GM19324 (cell line): ENCODE results near the gene FBXO28.

ENCODE experiments used
- ATAC-seq: cut with Tn5 transposase; IDR thresholded peaks from one replicate; pipeline ENCODE4 v1.9.1; 2021; ENCODE audit warnings: mild to moderate bottlenecking, moderate library complexity; ENCODE audit not compliant: unreplicated experiment, low FRiP score

The FBXO28 gene

GRCh38 chr1:224149709-224150108, 35.8 kb downstream of the FBXO28 start:
- ATAC-seq = no peak

DNA sequence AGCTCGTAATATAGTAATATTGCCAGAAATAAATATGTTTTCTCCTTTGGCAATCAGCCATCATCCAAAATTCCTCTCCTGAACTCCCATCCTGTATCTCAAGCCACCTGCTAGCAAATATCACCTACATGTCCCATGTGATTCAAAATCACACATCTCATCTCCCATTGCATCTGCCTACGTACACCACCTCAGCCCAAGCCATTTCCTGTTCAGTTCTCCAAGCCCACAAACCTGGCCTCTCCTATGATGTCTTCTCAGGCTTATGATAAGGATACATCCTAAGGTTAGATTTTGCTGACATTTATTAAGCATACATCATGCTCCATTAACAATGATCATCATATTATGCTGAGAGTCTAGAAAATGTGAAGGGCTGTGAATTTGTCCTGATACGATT, 37.2 kb downstream of the FBXO28 start:
- no peak for ATAC-seq

GRCh38 chr1:224157316-224157715, 43.4 kb downstream of the FBXO28 start:
- no peak for ATAC-seq

GRCh38 chr1:224159541-224159940, 45.6 kb downstream of the FBXO28 start:
- ATAC-seq = no peak

GRCh38 chr1:224160171-224160682, 46.3 kb downstream of the FBXO28 start:
- no peak for ATAC-seq

GRCh38 chr1:224162768-224163167, 48.9 kb downstream of the FBXO28 start:
- ATAC-seq = no peak

DNA sequence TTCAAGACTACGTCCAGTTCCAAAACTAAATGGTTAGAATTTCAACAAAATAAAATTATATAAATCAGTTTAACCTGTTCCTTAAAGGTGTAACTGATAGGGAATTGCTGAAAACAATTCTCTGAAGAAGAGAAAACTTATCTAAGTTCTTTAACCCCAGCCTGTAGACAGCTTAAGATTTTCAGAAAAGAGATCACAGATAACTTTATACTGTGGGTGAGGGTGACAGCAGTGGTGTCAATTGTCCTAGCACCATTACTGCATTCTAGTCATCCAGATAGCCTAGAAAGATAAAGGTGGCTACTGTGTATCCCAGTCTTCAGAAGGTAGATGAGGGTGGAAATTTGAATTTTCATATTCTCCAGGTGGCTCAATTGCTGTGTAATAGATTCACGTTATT, 49.4 kb downstream of the FBXO28 start:
- no peak for ATAC-seq

- ATAC-seq = peak; percentile 80
Measured at GRCh38 chr1:224168859-224169380, 55.0 kb downstream of the FBXO28 start.

DNA sequence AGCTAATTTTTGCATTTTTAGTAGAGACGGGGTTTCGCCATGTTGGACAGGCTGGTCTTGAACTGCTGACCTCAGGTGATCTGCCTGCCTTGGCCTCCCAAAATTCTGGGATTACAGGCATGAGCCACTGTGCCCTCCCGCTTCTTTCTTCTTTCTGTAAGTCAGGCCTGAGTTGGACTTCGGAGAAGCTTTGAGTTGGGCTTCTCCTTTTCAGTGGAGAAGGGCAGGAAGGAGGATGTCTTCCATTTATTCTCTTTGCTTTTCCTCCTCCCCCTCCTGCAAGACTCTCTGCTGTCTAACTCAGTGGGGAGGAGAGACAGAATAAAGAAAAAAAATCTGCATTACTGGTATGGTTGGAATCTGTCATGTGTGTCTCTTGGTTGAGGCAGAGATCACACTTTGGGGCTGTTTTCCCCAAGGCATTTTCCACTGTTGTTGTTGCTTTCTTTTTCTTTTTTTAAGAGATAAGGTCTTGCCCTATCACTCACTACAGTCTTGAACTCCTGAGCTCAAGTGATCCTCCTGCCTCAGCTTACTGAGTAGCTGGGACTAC, 55.9 kb downstream of the FBXO28 start:
- no peak for ATAC-seq

DNA sequence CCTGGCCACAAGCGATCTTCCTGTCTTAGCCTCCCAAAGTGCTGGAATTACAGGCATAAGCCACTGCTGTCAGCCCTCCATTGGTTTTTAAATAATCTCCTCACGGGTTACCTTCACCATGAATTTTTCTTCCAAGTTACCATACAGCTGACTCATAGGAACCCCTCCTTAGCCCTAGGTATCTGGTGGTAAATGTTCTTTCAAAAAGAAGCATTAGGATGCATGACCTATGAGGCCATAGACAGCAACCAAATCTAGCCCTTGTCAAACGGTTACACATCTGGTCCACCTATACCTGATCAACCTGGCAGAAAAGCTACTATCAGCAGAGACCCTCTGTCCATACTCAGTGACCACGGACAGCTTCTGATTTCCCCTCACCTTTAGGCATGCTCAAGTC, 56.4 kb downstream of the FBXO28 start:
- no peak for ATAC-seq

- no peak for ATAC-seq
Measured at GRCh38 chr1:224170748-224171478, 57.0 kb downstream of the FBXO28 start.

- ATAC-seq = no peak
Measured at GRCh38 chr1:224172229-224172628, 58.3 kb downstream of the FBXO28 start.

DNA sequence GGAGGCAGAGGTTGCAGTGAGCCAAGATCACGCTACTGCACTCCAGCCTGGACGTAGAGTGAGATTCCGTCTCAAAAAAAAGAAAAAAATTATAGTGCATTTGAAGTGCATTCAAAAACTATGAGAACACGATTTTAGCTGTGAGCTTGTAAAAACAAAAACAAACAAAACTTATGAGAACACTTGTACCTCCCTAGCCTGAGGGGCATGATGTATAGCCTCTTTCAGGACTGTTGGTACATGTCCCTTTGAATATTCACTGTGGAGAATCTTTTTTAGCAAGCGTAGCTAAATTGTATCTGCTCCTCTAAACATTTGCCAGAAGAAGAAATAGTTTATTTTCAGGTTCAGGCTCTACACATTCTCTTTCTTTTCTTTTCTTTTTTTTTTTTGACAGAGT, 59.6 kb downstream of the FBXO28 start:
- ATAC-seq = no peak

- ATAC-seq = no peak
Measured at GRCh38 chr1:224175617-224176016, 61.7 kb downstream of the FBXO28 start.

DNA sequence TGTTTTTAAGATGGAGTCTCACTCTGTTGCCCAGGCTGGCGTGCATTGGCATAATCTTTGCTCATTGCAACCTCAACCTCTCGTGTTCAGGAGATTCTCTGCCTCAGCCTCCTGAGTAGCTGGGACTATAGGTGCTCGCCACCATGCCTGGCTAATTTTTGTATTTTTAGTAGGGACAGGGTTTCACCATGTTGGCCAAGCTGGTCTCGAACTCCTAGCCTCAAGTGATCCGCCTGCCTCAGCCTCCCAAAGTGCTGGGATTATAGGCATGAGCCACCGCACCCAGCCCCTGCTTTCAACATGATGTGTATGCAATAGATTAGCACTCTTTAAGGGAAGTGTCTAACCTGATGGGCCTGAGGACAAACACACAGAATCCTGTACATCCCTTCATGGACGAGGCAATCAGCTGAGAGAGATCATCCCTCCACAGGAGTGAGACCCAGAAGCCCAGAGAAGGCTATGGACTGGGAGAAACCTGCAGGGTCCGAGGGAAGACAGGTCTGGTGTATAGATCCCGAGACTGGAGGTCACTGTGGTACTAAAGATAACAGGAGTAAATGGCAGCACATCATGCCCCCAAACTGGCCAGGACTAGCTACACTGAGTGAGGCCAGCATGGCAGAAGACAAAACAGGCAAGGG, 63.6 kb downstream of the FBXO28 start:
- ATAC-seq = no peak

DNA sequence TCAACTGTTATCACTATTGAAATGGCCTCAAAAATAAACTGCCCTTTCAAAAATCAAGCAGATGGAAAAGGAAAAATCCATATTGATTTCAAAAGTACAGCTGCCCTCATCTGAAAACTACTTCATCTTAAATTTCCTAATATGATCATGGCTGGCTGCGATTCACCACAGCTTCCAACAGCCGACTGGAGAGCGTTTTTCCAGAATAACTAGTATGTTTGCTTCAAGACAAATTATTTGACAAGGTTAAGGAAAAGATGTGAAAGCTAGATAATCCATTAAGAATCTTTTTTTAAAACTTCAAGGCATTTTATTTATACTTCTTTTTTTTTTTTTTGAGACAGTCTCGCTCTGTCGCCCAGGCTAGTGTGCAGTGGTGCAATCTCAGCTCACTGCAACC, 65.0 kb downstream of the FBXO28 start:
- ATAC-seq = no peak

DNA sequence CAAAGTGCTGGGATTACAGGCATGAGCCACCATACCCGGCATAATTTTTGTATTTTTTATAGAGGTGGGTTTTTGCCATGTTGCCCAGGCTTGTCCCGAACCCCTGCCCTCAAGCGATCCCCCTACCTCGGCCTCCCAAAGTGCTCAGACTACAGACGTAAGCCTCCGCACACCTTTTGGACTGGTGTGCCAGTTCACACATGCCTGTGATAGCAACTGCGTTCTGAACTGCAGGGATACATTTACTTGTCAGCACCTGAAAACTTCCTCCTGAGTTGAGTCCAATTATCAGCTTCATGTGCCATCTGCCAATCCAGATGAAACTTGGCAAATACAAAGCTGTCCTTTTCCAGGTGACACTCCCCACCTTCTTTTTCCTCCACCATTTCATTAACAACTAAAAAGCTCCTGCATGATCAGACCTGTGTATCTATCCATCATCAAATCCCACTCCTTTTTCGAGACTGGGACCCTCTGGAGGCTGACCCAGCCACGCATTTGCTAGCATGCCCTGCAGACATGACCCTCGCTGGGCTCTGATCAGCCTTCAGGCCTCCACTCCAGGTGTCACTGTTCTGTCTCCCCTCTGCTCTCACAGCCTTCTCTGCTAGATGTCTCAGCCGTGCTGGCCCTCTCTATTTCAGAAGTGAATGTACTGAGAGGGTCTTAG, 67.0 kb downstream of the FBXO28 start:
- ATAC-seq = no peak

- no peak for ATAC-seq
Measured at GRCh38 chr1:224181453-224181810, 67.5 kb downstream of the FBXO28 start.

- ATAC-seq = peak; percentile 25
Measured at GRCh38 chr1:224182057-224182865, 68.3 kb downstream of the FBXO28 start.

DNA sequence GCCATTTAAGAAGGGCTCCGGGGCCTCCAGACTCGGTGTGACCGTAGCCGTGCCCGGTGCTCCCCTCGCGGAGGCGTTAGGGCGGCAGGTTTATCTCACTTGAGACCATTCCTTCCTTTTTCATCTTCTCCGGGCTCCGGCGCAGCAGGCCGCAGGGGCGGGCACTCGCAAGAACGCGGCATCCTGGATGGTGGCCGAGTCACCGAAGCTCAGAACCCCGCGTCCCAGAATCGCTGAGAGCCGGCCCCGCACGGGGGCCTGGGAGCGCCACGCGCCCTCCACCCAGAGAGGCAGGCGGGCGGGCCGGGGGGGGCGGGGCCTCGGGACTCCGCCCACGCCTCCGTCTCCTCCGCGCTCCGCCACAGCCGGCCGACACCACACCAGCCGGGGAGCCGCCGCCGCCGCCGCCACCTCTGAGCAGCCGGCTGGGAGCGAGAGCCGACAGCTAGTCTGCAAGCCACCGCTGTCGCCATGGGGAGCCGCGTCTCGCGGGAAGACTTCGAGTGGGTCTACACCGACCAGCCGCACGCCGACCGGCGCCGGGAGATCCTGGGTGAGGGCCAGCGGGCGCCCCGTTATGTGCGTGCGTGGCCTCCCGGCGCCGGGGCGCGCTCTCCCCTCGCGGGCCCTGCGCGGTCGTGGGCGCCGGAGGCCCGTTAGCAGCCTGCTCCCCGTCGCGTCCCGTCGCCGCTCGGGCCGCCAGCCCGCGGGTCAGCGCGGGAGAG, 69.1 kb downstream of the FBXO28 start, which contains the start of gene DEGS1:
DEGS1 (plus strand) TSS at position 375 of the 725 bp plus-strand sequence; CDS start at position 472, 97 bp downstream.
- ATAC-seq = peak; percentile 72
